Measurements from ENCODE around the gene PSMB7.

PSMB7 gene

GRCh38 chr9:124313940-124314339, 101.3 kb downstream of the PSMB7 start:
- intact Hi-C loops (cut with DNase I), result no loop called here

GRCh38 chr9:124312290-124313265, 102.7 kb downstream of the PSMB7 start:
- intact Hi-C loops (cut with DNase I), result no loop called here

More at GRCh38 chr9:124313940-124314339, 101.3 kb downstream of the PSMB7 start:
- no peak for DNase-seq

GRCh38 chr9:124311283-124311682, 104.0 kb downstream of the PSMB7 start:
- intact Hi-C loops (cut with DNase I), result no loop called here

More at GRCh38 chr9:124312290-124313265, 102.7 kb downstream of the PSMB7 start:
- no peak for DNase-seq

GRCh38 chr9:124309667-124310084, 105.6 kb downstream of the PSMB7 start:
- DNase-seq, result no peak
- intact Hi-C loops (cut with DNase I), result no loop called here

More at GRCh38 chr9:124311283-124311682, 104.0 kb downstream of the PSMB7 start:
- no peak for DNase-seq

- DNase-seq, result no peak
- intact Hi-C loops (cut with DNase I), result no loop called here
Measured at GRCh38 chr9:124308606-124309491, 106.4 kb downstream of the PSMB7 start.

GRCh38 chr9:124307379-124308030, 107.7 kb downstream of the PSMB7 start:
- intact Hi-C loops (cut with DNase I), result no loop called here
- no peak for DNase-seq

GRCh38 chr9:124306098-124306735, 109.0 kb downstream of the PSMB7 start:
- DNase-seq, result no peak

GRCh38 chr9:124304285-124304684, 111.0 kb downstream of the PSMB7 start:
- DNase-seq, result no peak
- intact Hi-C loops (cut with DNase I), result no loop called here

More at GRCh38 chr9:124306098-124306735, 109.0 kb downstream of the PSMB7 start:
- intact Hi-C loops (cut with DNase I), result no loop called here

- DNase-seq, result no peak
- intact Hi-C loops (cut with DNase I), result no loop called here
Measured at GRCh38 chr9:124303762-124304161, 111.5 kb downstream of the PSMB7 start.

Data from posterior cingulate gyrus (tissue), 11 donors.